ENCODE results near the gene PLCB4.

The PLCB4 gene

DNA sequence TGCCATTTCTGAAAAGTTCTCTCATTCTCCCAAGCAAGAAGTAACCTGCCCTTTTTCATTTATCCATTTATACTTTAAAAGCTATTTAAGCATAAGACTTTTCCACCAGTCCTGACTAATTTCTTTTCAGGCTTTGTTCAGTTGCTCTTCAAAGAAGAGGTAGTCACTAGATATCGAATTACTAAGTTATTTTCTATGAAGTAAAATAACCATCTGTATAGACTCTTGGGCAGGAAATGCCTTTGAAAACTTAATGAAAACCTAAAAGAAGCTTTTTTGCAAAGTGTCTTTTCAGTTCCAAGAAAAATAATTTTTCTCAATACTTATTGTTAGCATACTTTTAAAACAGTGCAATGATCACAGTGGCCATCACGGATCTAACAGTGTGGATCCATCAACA, 414.2 kb downstream of the PLCB4 start:
- no peak for DNase-seq (ENCODE audit: low read depth)
- TF ChIP-seq, protein P1, sequence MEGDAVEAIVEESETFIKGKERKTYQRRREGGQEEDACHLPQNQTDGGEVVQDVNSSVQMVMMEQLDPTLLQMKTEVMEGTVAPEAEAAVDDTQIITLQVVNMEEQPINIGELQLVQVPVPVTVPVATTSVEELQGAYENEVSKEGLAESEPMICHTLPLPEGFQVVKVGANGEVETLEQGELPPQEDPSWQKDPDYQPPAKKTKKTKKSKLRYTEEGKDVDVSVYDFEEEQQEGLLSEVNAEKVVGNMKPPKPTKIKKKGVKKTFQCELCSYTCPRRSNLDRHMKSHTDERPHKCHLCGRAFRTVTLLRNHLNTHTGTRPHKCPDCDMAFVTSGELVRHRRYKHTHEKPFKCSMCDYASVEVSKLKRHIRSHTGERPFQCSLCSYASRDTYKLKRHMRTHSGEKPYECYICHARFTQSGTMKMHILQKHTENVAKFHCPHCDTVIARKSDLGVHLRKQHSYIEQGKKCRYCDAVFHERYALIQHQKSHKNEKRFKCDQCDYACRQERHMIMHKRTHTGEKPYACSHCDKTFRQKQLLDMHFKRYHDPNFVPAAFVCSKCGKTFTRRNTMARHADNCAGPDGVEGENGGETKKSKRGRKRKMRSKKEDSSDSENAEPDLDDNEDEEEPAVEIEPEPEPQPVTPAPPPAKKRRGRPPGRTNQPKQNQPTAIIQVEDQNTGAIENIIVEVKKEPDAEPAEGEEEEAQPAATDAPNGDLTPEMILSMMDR (IDR thresholded peaks at IDR 0.05; ENCODE audit: insufficient read depth, low read depth, low read length, missing control alignments): no peak
- no peak overlapping the region for H3K4me3 ChIP-seq (ENCODE audit: low read length)

DNA sequence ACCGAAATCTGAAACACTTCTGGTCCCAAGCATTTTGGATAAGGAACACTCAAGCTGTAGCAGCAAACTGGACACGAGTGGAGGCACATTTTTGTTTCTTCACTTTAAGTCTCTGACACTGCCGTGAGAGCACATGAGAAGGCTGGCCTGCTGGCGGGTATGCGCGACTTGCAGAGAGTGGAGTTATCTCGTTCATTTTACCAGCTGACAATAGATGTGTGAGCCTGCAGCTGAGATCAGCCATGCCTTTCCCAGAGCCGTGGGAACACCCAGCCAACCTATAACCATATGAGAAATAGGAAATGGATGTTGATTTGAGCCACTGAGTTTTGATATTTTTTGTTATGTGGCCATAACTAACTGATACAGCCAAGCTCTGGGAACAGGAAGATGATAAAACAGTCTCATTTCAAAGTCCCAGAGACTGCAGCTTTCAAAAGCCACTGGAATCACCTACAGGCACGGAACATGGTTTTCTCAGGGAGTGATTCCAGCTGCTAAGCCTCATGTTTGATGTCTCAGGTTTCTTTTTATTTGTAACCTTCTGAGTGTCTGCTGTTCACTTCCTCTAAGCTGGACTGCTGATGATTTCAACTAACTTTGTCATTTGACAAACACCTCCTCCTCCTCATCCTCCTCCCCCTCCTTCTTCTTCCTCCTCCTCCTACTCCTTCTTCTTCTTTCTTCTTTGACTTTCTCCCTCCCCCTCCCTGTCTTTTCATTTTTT, 416.9 kb downstream of the PLCB4 start:
- no peak overlapping the region for H3K4me3 ChIP-seq (ENCODE audit: low read length)
- DNase-seq (ENCODE audit: low read depth): no peak
- TF ChIP-seq, protein P1 (IDR thresholded peaks at IDR 0.05; ENCODE audit: insufficient read depth, low read depth, low read length, missing control alignments): no peak

DNA sequence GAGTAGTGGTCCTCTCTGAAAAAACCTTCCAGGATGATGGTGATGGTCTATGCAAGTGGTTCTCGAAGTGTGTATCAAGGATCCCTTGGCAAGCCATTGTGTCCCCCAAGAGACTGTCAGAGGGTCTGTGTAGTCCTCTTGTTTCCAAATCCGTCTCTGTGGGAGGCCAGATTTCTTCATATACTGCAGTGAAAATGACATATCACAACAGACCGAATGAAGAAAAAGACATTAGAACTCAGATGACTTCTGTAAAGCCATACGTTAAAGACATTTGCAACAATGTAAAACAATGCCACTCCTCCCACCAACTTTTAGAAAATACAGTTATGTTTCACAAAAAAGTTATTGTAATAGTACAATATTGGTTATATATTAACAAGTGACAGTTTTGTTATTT, 418.3 kb downstream of the PLCB4 start:
- TF ChIP-seq, protein P1 (IDR thresholded peaks at IDR 0.05; ENCODE audit: insufficient read depth, low read depth, low read length, missing control alignments): no peak
- H3K4me3 ChIP-seq (ENCODE audit: low read length): no peak overlapping the region
- no peak for DNase-seq (ENCODE audit: low read depth)

DNA sequence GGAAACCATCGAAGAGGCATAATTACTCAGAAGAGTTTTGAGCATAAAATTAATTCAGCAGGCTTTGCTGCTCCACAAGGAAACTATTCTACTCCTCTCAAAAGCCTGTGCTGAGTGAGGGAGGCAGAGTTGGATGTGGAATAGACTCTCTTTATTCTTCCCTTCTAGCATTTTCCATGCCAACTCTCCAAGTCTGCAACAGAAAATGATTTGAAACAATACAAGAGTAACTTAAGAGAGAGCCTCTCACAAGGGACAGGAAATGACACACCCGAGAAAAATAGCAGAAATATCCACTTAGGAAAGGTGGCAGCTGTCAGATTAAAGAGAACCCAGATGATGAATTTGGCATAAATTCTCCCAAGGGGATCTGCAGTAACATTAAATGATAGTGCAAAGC, 419.2 kb downstream of the PLCB4 start:
- TF ChIP-seq, protein P1 (IDR thresholded peaks at IDR 0.05; ENCODE audit: insufficient read depth, low read depth, low read length, missing control alignments): no peak
- DNase-seq (ENCODE audit: low read depth): no peak
- no peak overlapping the region for H3K4me3 ChIP-seq (ENCODE audit: low read length)

DNA sequence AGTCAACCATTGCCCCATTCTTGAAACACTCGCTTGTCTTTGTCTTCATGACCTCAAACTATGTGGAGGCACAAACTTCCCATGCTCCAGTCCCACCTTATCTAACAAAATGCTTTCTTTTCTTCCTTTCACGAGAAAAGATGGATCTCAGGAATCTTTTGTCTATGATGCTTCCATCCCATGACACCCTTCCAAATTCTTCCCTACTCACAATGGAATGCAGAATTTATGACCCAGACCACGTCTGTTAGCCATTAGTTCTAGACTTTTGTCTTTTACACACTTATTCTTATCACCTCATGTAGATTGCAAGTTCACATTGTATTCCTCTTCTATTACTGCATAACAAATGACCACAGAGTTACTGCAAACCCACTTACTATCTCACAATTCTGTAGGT, 421.3 kb downstream of the PLCB4 start:
- no peak overlapping the region for H3K4me3 ChIP-seq (ENCODE audit: low read length)
- no peak for DNase-seq (ENCODE audit: low read depth)
- TF ChIP-seq, protein P1 (IDR thresholded peaks at IDR 0.05; ENCODE audit: insufficient read depth, low read depth, low read length, missing control alignments): no peak

DNA sequence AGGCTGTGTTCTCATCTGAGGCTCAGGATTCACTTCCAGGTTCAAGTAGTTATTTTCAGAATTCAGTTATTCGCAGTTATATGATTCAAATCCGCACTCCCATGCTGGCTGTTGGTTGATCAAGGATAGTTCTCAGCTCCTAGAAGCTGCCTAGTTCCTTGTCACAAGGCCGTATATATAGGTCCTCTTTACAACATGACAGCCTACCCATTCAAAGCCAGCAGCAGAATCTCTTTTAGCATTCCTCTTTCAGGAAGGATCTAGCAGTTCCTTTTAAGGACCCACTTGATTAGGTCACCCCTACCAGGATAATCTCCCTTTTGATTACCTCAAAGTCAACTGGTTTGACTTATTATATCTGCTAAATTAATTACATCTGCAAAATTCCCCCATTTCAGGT, 421.7 kb downstream of the PLCB4 start:
- H3K4me3 ChIP-seq (ENCODE audit: low read length): no peak overlapping the region
- DNase-seq (ENCODE audit: low read depth): no peak
- TF ChIP-seq, protein P1 (IDR thresholded peaks at IDR 0.05; ENCODE audit: insufficient read depth, low read depth, low read length, missing control alignments): no peak

DNA sequence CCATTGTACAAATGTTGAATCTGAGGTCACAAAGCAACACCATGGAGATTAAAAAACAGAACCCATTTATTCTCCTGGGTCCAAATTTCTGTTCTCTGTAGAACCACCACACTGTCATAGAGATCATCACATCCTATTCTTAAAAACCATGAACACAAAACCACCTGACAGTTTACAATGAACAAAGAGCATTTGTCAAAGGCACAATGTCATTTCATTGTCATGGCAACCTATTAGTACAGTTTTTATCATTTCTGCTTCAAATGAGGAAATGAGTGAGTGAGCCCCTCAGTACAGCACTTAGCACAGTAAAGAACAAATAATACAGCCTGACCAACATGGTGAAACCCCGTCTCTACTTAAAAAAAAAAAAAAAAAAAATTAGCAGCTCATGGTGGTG, 422.4 kb downstream of the PLCB4 start:
- H3K4me3 ChIP-seq (ENCODE audit: low read length): no peak overlapping the region
- DNase-seq (ENCODE audit: low read depth): no peak
- TF ChIP-seq, protein P1 (IDR thresholded peaks at IDR 0.05; ENCODE audit: insufficient read depth, low read depth, low read length, missing control alignments): no peak
